GM19372 (cell line): ENCODE data around the gene KLHDC9.
"Not testable (repeated sequence)": the region's sequence is repeated elsewhere in the genome, so short reads cannot be mapped to it uniquely, and the experiment has no call there.

Experiments
- ATAC-seq: cut with Tn5 transposase; IDR thresholded peaks from one replicate; pipeline ENCODE4 v1.9.1; 2021; ENCODE audit warnings: mild to moderate bottlenecking, low read depth, moderate library complexity; ENCODE audit not compliant: unreplicated experiment

KLHDC9 gene, protein sequence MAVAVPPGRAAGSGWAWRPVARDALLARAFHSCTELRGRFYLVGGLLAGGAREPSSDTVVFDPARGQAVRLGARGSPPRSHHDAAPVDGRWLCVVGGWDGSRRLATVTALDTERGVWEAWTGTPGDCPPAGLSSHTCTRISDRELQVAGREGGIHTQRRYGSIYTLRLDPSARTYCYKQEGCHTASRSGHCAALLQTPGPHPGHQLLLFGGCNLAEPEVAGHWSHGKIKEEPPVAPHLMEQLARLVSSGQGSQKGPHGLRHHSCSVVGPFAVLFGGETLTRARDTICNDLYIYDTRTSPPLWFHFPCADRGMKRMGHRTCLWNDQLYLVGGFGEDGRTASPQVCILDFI

DNA sequence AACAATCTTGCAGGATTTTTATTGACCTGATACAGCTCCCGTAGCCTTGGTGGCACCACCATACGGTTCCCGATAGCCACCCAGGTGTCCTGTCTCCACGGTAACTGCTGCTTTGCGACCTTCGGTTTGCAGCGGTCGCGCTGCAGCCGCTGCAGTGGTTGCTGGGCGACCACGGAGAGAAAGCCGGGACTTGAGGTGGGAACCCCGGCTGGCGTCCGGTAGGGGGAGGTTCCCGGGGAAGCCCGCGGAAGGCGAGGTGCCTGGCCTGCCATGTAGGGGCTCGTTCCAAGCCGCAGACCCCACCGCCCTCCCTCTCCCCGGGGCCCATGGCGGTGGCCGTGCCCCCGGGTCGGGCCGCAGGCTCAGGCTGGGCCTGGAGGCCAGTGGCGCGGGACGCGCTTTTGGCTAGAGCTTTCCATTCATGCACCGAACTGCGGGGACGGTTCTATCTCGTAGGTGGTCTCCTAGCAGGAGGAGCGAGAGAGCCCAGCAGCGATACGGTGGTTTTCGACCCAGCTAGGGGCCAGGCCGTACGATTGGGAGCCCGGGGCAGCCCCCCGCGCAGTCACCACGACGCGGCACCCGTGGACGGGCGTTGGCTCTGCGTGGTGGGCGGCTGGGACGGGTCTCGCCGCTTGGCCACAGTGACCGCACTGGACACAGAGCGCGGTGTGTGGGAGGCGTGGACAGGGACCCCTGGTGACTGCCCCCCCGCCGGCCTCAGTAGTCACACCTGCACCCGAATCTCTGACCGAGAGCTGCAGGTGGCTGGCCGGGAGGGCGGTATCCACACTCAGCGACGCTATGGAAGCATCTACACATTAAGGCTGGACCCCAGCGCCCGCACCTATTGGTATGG lies at the start of gene KLHDC9:
KLHDC9 (plus strand) TSS at position 152 of the 859 bp plus-strand sequence; CDS start at position 327, 175 bp downstream.
- ATAC-seq: peak; percentile 75

DNA sequence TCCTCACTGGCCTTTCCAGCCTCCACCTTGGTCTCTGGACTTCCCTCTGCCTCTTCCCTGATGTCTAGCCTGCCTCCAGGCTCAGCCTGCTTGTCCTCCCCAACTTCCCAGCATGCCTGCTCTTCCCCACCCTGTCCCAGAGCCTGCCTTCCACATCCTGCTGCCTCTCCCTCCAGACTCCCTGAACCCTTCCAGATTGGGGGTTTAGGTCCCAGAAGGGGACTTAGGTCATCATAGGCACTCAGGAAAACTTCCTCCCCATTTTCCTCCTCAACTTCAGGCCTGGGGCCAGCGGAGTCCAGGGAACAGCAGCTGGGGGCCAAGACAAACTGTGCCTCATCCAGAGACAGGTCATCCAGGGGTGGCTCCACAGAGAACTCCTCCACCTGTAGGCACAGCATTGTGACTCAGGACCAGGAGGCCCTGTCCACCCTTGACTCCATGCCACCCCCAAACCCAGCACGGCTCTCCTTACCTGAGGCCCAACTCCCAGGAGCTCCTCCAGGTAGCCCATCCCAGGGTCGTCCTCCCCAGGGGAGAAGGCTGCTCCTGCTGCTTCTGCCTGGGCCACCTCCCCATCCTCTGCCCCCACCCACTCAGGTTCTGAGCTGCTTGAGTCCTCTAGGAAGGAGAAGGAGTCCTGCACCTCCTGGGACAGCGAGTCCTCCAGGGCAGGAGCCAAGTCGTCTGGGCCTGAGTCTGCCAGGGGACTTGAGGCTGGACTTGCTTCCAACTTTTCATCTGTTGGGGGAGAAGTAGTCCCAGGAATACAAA lies 49.0 kb upstream of the KLHDC9 start:
- no peak for ATAC-seq

- no peak for ATAC-seq
These were observed 46.9 kb upstream of the KLHDC9 start for GRCh38 chr1:161051219-161051618.

DNA sequence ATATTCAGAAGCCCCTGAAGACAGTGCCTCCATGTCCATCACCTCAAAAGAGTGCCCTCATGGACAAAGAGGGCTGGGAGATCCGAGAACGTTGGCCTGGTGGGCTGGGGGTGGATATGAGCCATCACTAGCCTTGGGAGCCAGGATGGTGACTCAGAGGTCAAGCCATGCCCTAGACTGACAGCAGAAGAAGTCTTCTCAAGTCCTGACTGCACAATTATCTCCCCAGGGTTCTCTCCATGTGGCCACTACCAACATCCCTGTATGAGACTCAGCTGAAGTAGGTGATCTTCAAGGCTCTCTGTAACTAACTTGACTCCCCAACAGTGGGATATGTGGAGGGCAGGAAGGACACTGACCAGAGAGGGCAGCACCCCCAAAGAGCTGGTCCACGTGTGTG lies 45.3 kb upstream of the KLHDC9 start:
- no peak for ATAC-seq

DNA sequence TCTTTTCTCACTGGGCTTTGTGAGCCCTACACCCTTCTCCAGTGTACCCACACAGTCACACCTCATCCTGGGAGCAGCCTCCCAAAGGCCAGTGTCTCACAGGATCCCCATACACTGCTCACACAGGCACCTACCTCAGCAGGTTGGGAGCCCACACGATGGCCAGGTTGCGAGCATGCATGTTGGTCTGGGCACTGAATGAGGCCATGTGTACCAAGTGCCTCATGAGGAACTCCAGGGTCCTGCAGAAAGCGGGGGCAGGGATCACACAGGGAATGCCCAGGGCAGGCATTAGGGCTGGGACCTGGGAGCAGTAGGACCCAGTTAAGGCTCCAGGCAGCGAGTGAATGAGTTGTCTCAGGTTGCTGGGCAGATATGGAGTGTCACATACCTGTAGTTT lies 43.9 kb upstream of the KLHDC9 start:
- no peak for ATAC-seq

DNA sequence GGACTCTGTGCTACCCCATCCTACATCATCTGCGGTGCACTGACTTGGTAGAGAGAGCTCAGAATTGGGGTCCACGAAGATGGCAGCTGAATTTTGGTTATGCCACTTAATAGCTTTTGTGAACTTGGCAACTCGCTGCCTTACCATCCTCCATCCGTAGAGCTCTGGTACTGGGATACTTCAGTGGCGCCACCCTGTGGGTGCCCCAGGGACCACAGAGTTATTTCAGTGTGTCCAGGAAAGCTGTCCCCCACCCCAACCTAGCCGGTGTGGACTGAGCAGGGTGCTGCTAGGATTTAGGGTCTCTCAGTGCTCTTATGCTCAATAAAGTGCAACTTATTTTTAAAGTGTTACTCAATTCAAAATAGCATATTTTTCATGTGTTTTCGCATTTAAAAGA lies 43.4 kb upstream of the KLHDC9 start:
- ATAC-seq: no peak

DNA sequence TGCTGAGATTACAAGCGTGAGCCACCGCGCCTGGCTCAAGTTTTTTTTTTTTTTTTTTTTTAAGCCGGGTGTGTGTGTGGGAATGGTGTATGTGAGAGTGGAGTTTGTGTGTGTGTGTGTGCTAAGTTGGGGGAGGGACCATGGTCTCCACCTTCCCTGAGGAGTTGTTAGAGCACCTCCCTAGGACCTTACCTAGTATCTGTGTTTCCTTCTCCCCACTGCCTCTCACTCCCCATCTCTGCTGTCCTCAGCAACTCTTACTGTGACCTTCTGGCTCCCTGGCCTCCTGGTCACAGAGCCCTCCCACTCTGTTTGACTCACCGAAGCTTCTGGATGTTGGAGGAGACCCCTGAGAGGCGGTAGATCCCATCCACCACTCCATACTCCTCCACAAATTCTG lies 38.9 kb upstream of the KLHDC9 start:
- no peak for ATAC-seq

DNA sequence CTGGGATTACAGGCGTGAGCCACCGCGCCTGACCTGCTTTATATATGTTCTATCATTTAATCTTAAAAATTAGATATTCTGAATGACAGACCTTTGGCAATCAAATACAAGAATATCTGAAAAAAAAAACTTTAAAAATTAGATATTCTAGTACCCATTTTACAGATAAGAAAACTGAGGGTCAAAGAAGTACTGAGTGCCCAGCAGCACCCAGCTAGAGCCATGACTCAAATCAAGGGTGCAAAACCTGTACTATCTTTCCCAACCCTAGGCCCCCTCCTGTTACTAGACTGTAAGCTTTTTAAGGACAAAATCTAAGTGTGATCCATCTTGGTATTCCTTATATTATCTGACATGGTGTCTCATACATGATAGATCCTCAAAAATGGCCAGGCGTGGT lies 36.7 kb upstream of the KLHDC9 start:
- no peak for ATAC-seq

DNA sequence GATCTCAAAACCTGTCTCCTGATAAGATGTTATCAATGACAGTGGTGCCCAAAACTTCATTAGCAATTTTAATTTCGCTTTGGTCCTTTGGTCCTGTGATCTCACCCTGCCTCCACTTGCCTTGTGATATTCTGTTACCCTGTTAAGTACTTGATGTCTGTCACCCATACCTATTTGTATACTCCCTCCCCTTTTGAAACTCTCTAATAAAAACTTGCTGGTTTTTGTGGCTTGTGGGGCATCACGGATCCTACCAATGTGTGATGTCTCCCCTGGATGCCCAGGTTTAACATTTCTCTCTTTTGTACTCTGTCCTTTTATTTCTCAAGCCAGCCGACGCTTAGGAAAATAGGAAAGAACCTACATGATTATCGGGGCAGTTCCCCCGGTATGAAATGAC lies 34.2 kb upstream of the KLHDC9 start:
- not testable (repeated sequence) for ATAC-seq

DNA sequence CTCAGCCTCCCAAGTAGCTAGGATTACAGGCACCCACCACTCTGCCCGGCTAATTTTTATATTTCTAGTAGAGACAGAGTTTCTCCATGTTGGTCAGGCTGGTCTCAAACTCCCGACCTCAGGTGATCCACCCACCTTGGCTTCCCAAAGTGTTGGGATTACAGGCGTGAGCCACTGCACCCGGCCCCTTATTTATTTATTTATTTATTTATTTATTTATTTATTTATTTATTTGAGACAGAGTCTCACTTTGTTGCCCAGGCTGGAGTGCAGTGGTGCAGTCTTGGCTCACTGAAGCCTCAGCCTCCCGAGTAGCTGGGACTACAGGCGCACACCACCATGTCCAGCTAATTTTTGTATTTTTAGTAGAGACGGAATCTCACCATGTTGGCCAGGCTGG lies 32.5 kb upstream of the KLHDC9 start:
- not testable (repeated sequence) for ATAC-seq

DNA sequence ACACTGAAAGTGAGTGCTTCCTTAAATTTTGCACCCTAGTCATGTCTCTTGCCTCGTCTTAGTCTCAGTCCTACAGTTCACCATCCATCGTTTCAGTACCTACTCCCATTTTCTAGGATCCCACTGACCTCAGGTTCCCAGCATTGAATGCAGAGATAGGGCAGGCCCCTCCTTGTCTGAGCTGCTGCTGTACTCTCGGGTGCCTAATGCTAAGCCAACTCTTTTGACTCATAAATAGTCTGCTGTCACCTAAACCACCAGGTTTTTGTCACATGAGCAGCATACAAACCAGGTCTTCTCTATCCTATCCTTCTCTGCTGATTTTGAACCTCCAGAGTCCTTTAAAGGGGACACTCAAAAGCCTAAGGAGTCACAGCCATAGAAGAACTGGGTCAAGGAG lies 31.5 kb upstream of the KLHDC9 start:
- no peak for ATAC-seq

- ATAC-seq: peak; percentile 58
These were observed 29.6 kb upstream of the KLHDC9 start for GRCh38 chr1:161068306-161069234.

DNA sequence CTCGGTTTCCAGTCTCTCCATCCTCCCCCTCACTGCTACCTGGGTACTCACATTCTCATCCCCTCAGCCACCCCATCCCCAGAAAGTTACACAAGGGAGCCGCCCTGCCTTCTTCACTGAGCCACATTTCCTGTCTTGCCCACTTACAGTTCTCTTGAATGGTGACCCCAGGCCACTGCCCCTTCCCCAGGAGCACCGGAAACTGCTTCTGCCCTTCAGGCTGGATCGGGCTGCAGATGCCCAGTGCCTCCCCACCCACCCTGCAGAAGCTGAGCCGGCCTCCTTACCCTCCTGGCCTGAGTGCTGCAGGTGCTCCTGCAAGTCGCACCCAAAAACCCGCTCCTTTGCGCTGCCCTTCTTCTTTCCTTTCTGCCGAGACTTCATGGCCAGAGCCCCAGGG lies 28.9 kb upstream of the KLHDC9 start:
- ATAC-seq: no peak

DNA sequence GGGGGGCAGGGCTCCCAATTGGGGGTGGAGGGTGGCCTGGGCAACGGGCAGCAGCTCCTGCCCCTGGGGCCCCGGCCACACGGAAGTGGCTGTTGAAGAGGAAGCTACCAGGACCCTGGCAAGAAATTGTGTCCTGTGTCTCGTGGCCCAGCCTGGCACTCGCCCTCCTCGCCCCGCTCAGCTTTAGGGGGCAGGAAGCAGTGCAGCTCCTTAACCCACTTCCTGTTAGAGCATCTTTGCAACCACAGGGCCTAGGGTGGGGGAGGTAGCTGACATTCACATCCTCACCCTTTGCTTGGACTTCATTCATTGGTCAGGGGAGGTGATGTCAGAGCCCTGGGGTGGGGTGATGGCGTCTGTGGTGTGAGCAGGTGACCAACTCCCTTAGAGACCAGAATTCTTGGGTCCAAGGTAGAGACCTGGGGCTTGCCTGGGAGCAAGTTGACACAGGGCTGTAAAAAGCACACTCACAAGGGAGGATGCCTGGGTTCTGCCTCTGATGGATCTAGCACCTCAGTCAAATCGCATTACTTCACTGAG lies 28.4 kb upstream of the KLHDC9 start, which contains the start of gene ARHGAP30:
ARHGAP30 (minus strand) TSS at position 161 of the 540 bp plus-strand sequence. CDS start 267 bp downstream, outside the sequence.
- peak; percentile 84 for ATAC-seq

DNA sequence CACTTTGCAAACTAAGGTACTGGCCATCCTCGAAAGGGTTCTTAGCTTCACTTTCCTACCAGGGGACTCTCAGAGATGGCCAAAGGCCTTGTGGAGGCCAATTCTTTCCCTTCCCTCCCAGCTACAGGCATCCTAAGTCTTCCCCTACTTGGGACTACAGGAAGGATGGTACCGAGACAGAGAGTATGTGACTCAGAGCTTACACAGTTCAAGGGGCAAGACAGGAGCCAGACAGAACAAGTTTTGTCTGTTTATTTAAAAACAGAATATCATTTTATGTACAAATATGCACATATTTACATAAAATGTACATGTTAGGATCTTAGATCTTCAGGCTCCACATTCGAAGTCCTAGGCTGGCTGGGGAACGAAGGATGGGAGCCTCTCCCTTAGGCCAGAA lies 27.4 kb upstream of the KLHDC9 start:
- no peak for ATAC-seq

DNA sequence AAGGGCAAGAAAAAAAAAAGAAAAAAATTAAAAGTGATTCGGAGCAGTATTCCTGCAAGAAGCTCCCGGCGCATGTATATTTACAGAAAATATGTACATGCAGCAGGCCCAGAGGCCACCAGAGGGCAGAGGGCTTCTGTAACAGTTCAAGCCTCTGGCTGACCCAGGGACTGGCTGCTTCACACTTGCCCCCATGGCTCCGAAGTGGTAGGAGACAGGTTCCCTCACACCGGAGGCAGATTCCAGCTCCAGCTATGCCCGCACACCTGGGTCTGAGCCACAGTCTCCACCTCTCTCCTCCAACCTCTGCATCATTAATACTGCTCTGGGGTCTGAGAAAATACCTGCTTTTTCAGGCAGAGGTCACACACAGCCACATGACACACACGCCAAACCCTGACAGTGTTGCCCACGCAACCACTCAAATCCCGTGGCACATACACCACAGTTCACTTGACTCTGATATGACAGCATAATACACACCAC lies 26.2 kb upstream of the KLHDC9 start:
- ATAC-seq: no peak

GRCh38 chr1:161072751-161073449 lies 25.3 kb upstream of the KLHDC9 start:
- no peak for ATAC-seq

DNA sequence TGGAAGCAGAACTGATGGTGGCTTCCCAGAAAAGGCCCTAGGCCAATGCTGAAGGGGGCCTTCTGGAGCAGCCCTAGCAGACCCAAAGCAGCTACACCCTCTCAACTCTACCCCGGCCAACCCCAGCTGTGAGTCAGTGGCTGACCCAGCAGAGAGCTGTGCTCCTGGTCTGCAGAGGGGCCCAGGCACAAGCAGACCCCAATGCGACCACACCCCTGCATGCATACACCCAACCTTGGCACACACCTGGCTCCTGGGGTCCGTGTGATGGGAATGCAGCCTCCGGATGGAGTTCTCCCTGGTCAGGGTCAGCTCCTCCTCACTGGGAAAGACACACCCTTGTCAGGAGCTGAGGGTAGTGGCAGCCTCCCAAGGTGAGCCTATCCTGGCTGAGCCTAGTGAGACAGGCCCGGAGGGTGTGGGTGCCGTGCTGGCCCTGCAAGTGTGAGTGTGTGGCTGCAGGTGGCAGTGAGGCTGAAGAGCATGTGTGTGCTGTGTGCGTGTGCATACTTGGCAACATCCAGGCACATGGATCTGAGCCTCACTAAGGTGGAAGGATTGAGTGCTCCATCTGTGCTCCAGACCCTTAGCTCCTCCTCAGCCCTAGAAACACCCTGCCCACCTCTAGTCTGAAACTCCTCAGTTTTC lies 24.6 kb upstream of the KLHDC9 start:
- ATAC-seq: no peak
